DMS 273 (cell line): ENCODE measurements around the gene TDO2.
"Not testable (repeated sequence)": the region's sequence is repeated elsewhere in the genome, so short reads cannot be mapped to it uniquely, and the experiment has no call there.

Experiments
- DNase-seq: peaks from one replicate; lab custom pipeline; 2025; ENCODE audit not compliant: unreplicated experiment; lab: John Stamatoyannopoulos, UW

TDO2 gene

DNA sequence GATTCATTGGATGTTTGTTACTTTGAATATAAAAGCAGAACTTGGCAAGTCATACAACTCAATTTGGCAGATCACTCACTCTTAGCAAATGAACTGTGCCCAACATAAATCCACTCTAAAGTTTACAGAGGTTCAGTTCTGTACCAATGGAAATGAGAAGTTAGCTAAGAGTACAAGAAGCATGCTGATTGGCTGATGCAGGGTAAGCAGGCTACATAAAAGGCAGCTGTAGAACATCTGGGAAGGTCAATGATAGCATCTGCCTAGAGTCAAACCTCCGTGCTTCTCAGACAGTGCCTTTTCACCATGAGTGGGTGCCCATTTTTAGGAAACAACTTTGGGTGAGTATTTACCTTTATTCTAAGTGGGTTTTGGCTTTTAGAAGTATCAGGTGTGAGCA, at the start of gene TDO2:
Gene TDO2 (plus strand): TSS at position 244 of the 400 bp plus-strand sequence. CDS start 63 bp downstream, at position 307.
- DNase-seq = no peak

DNA sequence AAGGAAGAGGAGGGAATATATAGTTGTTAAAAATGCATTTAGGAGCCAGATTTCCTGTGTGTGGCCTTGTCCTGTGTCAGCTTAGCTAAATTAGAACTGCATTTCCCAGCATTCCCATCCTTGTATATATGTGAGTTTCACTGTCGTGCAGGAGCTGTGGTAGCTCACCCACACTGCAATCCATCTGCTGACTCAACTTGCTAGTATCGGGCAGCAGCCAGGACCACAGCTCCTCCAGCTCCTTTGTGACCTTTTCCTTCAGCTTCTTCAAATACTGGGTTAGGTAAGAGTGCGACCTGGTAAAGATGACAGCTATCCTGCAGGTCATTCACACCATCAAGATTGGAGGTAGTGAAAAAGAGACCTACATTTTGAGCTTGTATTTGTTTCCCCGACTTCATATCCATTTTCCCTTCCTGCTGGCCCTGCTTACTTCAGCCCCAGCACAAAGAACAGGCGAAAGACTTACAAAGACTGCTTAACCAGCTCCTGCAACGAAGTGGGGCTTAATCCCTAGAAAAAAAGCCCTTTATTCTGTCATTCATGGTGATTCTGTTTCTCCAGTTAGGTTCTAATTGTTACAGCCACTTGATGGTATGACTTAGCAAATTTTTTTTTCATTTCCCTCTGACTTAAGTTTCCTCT, 48.8 kb upstream of the TDO2 start:
- DNase-seq = no peak

DNA sequence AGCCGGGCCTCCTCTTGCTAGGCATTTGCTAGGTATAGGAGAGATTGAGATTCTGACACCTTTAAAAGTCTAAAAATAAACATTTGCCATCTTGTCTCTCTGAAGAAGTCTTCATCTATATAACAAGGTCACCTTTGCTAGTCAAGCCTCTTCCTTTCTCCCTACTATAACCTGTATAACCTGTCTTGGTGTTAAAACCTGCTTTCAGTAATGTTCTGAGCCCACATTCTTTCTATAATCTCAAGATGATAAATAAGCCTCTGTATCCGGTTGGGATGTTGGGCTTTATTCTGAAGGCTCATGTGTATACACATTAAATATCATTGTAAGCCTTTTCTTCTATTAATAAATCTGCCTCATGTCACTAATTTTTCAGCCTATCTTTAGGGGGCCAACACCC, 47.6 kb upstream of the TDO2 start:
- no peak for DNase-seq

DNA sequence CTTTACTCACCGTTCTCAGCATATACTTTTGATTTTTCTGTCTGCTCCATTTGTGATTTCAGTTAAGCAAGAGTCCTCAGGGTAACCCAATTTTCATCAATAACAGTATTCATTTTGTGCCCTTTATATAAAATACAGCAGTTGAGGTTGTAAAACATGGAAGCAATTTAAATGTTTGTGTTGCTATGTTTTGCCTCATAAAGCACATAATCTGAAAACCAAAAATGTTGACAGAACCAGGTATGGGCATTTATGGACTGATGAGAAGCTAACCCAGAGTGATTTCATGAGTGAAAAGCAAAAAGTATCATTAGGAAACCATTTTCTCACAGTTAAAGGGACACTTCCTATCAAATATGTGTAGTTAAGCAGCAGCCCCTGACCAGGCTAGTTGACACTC, 37.3 kb upstream of the TDO2 start, which contains the start of gene ASIC5:
Gene ASIC5 (minus strand): TSS at position 101 of the 400 bp plus-strand sequence. CDS start 51 bp downstream, at position 50.
- DNase-seq = no peak

DNA sequence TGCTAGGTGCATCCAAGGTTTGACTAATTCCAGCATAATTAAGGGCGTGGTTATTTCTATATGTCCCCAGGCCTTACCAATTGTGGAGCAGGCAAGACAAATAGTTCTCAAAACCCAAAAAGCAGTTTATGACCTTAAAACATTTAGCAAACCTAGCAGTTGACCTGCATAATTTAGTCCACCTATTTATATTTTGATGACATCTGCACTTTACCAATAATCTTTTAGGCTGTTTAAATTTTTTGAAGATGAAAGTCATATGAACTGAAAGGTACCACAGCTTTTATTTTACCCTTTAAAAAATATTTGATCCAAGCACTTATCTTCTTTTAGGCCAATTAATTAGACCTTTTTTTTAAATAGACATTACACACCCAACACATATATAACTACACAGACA, 27.6 kb upstream of the TDO2 start:
- no peak for DNase-seq

DNA sequence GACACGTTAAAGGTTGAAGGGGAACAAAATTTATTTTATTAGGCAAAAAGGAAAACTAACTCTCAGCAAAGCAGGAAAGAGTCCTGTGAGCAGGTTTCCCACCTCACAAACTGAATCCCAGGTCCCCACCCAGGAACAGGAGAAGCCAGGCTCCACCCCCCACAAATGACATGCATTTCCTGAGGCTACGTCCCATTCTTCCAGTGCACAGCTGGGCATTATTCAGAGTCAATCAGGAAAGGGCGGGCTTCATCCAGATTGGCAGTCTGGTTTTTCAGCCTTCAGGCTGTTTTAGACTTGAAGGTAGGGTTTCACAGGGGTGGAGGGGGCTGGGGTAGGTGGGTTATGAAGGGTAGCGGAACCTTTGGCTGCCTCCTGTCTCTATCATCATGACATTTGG, 25.5 kb upstream of the TDO2 start:
- no peak for DNase-seq

DNA sequence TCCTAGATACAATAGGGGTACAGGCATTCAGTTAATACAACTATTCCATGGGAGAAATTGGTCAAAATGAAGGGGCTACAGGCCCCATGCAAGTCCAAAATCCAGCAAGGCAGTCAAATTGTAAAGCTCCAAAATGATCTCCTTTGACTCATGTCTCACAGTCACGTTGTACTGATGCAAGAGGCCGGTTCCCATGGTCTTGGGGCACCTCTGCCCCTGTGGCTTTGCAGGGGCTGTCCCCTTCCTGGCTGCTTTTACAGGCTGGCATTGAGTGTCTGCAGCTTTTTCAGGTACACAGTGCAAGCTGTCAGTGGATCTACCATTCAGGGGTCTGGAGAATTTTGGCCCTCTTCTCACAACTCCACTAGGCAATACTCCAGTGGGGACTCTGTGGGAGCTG, 24.9 kb upstream of the TDO2 start:
- no peak for DNase-seq

DNA sequence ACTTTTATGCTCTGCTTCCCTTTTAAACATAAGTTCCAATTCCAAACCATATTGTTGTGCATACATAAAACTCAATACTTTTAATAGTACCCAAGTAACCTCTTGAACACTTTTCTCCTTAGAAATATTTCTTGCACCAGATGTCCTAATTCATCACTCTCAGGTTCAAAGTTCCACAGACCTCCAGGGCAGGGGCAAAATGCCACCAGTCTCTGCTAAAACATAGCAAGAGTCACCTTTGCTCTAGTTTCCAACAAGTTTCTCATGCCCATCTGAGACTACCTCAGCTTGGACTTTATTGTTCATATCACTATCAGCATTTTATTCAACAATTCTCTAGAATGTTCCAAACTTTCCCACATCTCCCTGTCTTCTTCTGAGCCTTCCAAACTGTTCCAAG, 23.7 kb upstream of the TDO2 start:
- DNase-seq = no peak

DNA sequence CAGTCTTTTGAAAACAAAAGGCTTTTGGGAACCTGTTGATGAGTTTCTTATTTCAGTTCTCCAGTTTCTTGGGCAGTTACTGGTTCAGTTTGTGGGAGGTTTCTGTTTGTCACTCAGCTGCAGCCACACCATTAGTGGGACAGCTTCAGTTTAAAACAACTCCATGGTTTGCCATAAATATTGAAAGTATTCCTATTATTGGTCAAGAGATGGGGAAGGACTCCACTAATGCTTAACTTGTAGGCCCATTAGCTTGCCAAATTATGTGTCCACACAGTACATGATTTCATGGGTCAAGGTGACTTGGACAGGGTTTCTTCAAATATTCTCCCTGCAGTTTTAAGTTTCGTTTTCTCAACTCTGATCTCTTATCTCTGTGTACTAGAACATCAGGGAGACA, 21.9 kb upstream of the TDO2 start:
- no peak for DNase-seq

DNA sequence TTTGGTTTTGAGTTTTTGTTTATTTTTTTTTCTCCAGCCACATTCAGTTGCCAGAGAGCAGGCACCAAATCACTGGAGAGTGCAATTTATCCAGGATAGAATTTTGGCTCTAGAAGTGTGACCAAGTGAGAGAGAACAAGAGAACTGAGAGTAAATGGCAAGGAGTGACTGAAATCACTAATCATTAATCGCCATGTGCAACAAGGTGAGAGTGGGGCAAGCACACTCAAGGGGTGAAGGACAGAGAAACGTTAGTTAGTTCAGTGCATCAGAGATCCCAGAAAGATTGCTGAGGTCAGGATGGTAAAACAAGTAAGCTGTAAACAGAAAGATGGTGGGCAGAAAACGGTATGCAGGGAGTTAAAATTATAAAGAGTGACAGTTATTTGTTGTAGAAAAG, 19.6 kb upstream of the TDO2 start:
- no peak for DNase-seq

DNA sequence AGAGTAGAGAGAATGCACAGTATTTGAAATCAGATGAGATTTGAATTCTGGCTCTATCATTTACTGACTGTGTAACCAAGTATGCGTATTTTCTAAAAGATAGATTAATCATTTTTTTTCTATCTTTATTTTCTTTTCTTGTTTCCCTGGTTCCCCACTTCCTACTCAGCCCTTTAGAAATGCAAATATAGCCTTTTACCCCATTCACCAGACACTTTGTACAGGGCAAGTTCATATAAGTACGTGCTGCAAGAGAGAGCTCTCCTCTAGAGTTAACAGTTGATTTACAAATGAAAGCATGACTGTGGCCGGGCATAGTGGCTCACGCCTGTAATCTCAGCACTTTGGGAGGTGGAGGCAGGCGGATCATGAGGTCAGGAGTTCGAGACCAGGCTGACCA, 17.8 kb upstream of the TDO2 start:
- no peak for DNase-seq

DNA sequence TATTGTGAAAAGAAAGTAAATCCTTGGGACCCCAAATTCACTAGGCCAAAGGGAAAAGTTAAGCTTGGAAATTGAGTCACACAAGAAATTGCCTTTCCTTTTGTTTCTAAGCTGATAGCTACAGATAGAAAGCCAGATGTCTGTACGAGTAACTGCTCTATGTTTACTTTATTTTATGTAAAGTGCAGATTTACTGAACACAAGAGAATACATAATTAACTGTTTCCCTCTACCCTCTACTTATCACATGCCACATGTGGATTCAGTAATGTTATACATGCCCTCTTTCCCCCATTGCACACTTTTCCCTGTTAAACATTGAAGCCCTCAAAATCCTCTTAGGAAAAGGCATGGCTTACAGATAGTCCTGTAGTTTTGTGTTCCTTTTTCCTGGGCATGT, 16.5 kb upstream of the TDO2 start:
- DNase-seq = no peak

DNA sequence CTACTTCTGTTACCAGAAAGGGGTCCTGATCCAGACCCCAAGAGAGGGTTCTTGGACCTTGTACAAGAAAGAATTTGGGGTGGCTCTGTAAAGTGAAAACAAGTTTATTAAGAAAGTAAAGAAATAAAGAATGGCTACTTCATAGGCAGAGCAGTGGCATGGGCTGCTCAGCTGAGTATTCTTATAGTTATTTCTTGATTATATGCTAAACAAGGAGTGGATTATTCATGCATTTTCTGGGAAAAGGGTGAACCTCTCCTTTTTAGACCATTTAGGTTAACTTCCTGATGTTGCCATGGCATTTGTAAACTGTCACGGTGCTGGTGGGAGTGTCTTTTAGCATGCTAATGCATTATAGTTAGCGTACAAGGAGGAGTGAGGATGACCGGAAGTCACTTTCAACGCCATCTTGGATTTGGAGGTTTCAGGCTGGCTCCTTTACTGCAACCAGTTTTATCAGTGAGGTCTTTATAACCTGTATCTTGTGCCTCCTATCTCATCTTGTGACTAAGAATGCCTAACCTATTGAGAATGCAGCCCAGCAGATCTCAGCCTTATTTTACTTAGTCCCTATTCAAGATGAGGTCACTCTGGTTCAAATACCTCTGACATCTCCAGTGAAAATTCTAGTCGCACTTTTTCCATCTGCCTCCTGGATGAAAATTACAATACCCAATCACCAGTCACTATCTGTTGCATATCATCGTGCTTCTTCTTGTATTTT, 15.5 kb upstream of the TDO2 start:
- no peak for DNase-seq

DNA sequence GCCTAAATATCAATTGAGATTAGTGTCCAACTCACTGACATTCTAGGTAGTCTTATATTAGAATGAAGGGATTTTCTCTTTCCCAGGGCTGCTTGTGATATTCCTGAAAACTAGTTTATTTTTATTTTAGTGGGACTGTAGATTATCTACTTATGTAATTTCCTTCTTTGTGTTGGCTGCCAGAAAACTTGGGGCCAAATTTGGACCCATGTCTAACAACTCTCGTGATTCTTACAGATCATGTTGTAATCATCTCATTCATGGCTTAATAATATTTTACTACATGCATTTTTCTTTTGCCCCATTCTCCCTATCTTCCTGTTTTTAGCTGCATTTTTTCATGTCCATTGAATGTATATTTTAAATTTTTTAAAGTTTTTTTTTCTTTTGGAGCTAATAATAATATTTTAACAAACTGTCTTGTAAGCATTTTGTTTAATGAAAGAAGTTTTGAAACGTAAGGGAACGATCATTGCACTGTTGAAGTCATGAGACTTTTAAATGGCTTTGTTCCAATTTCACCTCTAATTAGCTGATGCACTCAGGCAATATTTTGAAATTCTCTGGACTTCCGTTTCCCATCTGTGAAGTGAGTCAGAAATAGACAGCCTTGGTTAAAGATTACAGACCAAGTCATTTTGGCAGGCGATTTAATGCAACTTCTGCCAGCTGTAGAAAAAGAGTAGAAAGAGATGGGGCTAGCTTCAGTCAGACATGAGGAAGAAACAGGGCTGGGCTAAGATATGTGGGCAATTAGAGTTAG, 14.3 kb upstream of the TDO2 start:
- peak; percentile 1 for DNase-seq

DNA sequence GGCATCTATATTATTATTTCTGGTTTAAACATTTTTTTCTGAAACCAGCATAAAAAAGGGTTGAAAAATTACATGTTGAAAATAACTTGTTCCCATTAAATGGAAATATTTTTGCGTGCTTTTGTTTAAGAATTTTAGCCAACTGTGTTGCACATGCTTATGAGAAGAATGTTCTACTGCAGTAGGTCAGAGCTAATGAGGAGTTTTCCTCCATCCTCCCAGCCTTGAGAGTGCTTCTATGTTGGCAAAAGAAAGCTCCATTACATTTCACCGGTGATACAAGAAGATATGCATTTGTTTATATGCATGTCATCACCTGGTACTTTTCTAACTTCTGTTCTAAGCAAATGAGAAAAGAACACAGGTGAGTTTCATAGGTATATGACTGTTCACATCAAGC, 13.6 kb upstream of the TDO2 start:
- DNase-seq = no peak

DNA sequence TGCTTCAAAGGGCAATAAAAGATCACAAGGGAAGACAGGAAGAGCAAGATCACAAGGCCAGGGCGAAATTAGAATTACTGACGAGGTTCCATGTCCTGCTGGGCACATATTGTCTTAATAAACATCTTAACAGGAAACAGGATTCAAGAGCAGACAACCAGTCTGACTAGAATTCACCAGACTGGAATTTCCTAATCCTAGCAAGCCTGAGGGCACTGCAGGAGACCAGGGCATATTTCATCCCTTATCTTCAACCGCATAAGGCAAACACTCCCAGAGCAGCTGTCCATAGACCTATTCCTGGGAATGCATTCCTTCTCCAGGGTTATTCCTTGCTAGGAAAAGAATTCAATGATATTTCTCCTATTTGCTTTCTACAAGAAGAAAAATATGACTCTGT, 12.4 kb upstream of the TDO2 start:
- no peak for DNase-seq

DNA sequence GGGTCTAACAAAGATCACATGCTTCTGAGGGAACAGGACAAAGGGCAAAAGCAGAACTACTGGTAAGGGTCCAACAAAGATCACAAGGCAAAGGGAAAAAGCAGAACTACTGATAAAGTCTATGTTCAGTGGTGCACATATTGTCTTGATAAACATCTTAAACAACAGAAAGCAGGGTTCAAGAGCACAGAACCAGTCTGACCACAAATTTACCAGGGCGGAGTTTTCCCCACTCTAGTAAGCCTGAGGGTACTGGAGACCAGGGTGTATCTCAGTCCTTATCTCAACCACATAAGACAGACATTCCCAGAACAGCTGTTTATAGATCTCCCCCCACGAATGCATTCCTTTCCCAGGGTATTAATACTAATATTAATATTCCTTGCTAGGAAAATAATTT, 5.1 kb upstream of the TDO2 start:
- not testable (repeated sequence) for DNase-seq

DNA sequence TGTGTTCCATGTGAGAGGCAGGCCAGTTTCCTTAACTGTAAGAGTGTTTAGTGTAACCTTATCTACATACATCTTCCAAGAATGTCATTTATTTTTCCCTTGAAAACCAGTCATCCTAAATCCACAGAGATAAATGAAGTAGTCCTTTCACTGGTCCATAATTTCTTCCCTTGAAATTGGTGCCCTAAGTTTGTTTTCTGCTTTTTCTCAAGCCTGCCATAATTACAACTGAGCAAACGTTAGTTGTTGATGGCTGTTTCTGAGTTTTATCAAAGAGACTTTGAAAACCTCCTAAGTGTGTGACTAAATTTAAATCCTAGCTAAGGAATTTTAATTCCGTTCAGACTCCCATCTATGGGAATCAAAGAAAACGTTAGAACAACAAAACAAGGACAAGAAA, 3.6 kb upstream of the TDO2 start:
- DNase-seq = no peak

DNA sequence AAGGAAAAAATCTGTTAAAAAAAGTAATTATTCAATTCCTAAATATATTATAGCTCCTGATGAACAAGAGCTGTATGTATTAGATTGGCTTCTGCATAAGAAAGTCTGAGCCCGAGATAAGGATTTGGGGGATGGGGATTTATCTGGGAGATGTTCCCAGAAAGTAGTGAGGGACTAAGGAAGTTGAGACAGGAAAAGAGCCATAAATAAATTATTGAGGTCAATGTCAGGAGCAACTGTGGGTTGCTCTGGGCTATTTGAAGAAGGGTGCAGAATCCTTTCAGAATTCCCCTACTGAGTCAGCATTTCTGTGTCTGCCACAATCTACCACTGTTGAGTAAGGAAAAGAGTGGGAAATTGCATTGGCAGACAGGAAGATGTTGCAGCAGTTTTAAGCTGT, 3.1 kb upstream of the TDO2 start:
- no peak for DNase-seq

DNA sequence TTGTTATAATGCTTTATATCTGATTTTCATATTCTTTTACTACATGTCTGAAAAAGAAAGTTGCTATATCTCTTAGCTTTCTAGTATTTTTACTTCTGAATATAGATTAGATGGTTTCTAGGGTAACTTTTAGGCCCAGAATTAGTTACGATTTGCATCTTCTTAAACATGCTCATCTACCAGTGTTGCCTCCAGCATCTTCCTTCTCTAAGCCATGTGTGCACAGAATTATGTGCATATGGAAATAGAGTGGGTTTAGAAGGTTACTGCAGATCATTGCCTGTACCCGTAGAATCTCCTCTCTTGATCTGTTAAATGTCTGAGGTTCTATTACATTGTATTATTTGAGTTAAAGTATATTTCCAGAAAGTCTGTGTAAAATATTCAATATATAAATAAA, 2.5 kb upstream of the TDO2 start:
- no peak for DNase-seq

DNA sequence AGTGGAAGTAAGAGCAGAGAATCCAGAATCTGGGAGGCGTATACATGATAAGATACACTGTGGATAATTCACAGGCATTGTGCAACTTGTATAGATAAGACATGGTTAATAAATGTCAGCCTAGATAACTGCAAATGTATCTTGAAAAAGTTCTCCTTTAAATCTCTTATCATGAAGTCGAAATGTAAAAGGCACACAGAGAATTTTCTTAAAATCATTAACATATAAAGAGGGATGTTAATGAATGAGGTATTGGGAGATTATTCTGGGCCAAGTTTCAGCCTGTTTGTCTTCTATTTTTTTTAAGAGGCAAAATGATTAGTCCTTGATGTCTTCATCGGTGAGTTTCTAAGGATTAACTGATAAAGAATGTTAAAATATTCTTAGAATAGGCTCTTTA, 835 bp downstream of the TDO2 start:
- no peak for DNase-seq
